H1 (cell line): ENCODE results near the gene ADNP. TPM values are rescaled to one million over a fixed set of nuclear protein-coding genes. Genes with fewer than 3 reads are reported as not detected.

Source experiments
- BACH1 ChIP-seq: IDR thresholded peaks from 2 replicates; pipeline ENCODE4 v1.6.1; 2012; ENCODE audit warnings: low read length, improper control_type of control experiment
- BCL11A ChIP-seq, 2 experiments: IDR thresholded peaks; one replicate each; pipeline ENCODE4 v1.6.1; 2011; ENCODE audit warnings: low read depth in 2 of 2, low read length in 2 of 2, mild to moderate bottlenecking in 2 of 2
- CHD2 ChIP-seq: IDR thresholded peaks from 2 replicates; pipeline ENCODE4 v1.6.1; 2012; ENCODE audit warnings: low read length, improper control_type of control experiment
- CREB1 ChIP-seq: IDR thresholded peaks from 2 replicates; pipeline ENCODE4 v1.6.1; 2012; ENCODE audit warnings: inconsistent platforms
- EGR1 ChIP-seq: IDR thresholded peaks from 2 replicates; pipeline ENCODE4 v1.6.1; 2011; ENCODE audit warnings: low read depth, low read length, borderline replicate concordance
- EZH2 ChIP-seq: fragments of 200-600 bp; sonication (generic); IDR thresholded peaks from 2 replicates; pipeline ENCODE4 v1.7.1; 2012; ENCODE audit warnings: low read depth, mild to moderate bottlenecking, moderate library complexity, low read length, inconsistent platforms; ENCODE audit not compliant: severe bottlenecking
- FOSL1 ChIP-seq: IDR thresholded peaks from 2 replicates; pipeline ENCODE4 v1.6.1; 2011; ENCODE audit warnings: mild to moderate bottlenecking, low read depth, low read length, moderate library complexity; ENCODE audit not compliant: insufficient read depth
- GTF2F1 ChIP-seq: IDR thresholded peaks from 2 replicates; pipeline ENCODE4 v1.6.1; 2012; ENCODE audit warnings: low read depth, low read length, improper control_type of control experiment, borderline replicate concordance
- HDAC6 ChIP-seq: IDR thresholded peaks from one replicate; pipeline ENCODE4 v1.7.1; 2012; ENCODE audit warnings: low read depth, mild to moderate bottlenecking, inconsistent platforms, low read length, moderate library complexity
- JUN ChIP-seq: IDR thresholded peaks from 2 replicates; pipeline ENCODE4 v1.6.1; 2011; ENCODE audit warnings: low read depth, mild to moderate bottlenecking, improper control_type of control experiment, low read length
- KDM4A ChIP-seq: IDR thresholded peaks from one replicate; pipeline ENCODE4 v1.7.1; 2012; ENCODE audit warnings: low read depth, mild to moderate bottlenecking, moderate library complexity, low read length, inconsistent platforms; ENCODE audit not compliant: severe bottlenecking
- KDM5A ChIP-seq: fragments of 200-600 bp; IDR thresholded peaks from 2 replicates; pipeline ENCODE4 v1.7.1; 2012; ENCODE audit warnings: mild to moderate bottlenecking, low read length, inconsistent platforms, mixed read lengths
- NANOG ChIP-seq: IDR thresholded peaks from 2 replicates; pipeline ENCODE4 v1.6.1; 2011; ENCODE audit warnings: low read length, low read depth, mild to moderate bottlenecking, inconsistent platforms; ENCODE audit not compliant: insufficient read depth, poor library complexity, severe bottlenecking
- POLR2A ChIP-seq, 2 experiments: IDR thresholded peaks; 1 replicate in 1 of 2; 2 replicates in 1 of 2; pipeline ENCODE4 v1.6.1; 2011; ENCODE audit warnings: low read depth in 2 of 2, low read length in 2 of 2, mild to moderate bottlenecking in 2 of 2; ENCODE audit errors: control extremely low read depth in 1 of 2
- POLR2AphosphoS5 ChIP-seq: IDR thresholded peaks from 2 replicates; pipeline ENCODE4 v1.6.1; 2011; ENCODE audit warnings: low read depth, low read length
- POU5F1 ChIP-seq: IDR thresholded peaks from 2 replicates; pipeline ENCODE4 v1.6.1; 2011; ENCODE audit warnings: low read depth, mild to moderate bottlenecking, low read length, moderate library complexity
- RNF2 ChIP-seq: fragments of 200-900, 300-1000 bp; sonication (generic); IDR thresholded peaks from 2 replicates; pipeline ENCODE4 v1.7.1; 2016; ENCODE audit warnings: borderline replicate concordance, low read depth, mild to moderate bottlenecking, antibody characterized with exemption, low read length; ENCODE audit not compliant: poor library complexity, severe bottlenecking; ENCODE audit errors: missing control alignments
- SAP30 ChIP-seq: fragments of 300-600 bp; sonication (generic); IDR thresholded peaks from 2 replicates; pipeline ENCODE4 v1.7.1; 2012; ENCODE audit warnings: low read length, moderate library complexity, mild to moderate bottlenecking, inconsistent platforms; ENCODE audit not compliant: insufficient read depth, insufficient replicate concordance
- SIN3A ChIP-seq, 2 experiments: IDR thresholded peaks in 1 of 2; conservative IDR thresholded peaks in 1 of 2; 2 replicates each; pipeline ENCODE4 v1.6.1; 2011 to 2012; ENCODE audit warnings: low read length in 2 of 2, improper control_type of control experiment in 1 of 2, low read depth in 1 of 2, mild to moderate bottlenecking in 1 of 2
- SP4 ChIP-seq: IDR thresholded peaks from 2 replicates; pipeline ENCODE4 v1.6.1; 2012; ENCODE audit warnings: low read length, inconsistent platforms
- SRF ChIP-seq: IDR thresholded peaks from 2 replicates; pipeline ENCODE4 v1.6.1; 2011; ENCODE audit warnings: mild to moderate bottlenecking, low read depth, low read length, moderate library complexity
- TAF1 ChIP-seq: IDR thresholded peaks from 2 replicates; pipeline ENCODE4 v1.6.1; 2011; ENCODE audit warnings: mild to moderate bottlenecking, low read depth, low read length
- TAF7 ChIP-seq: optimal IDR thresholded peaks from 2 replicates; pipeline ENCODE3; 2011; ENCODE audit warnings: low read depth, mild to moderate bottlenecking, inconsistent platforms, low read length, moderate library complexity, borderline replicate concordance
- YY1 ChIP-seq: IDR thresholded peaks from 2 replicates; pipeline ENCODE4 v1.6.1; 2011; ENCODE audit warnings: low read depth, mild to moderate bottlenecking, low read length
- ZNF274 ChIP-seq: IDR thresholded peaks from 2 replicates; pipeline ENCODE4 v1.7.0; 2012; ENCODE audit warnings: low read length, borderline replicate concordance; ENCODE audit errors: extremely low read depth
- polyA plus RNA-seq, 7 experiments: library from polyadenylated mRNA; depleted of rRNA in 3 of 7; stranded (reverse) in 5 of 7; unstranded in 2 of 7; fragments of >200 nt in 5 of 7; fragments of 200-250 nt in 2 of 7; gene quantifications; 1 replicate in 5 of 7; 2 replicates in 1 of 7; 4 replicates in 1 of 7; pipeline versions ENCODE4 v1.2.1 to v1.2.3, GENCODE V29; 2011 to 2013; ENCODE audit warnings: missing spikeins in 2 of 7, mixed read lengths in 2 of 7
- total RNA-seq: library from RNA; stranded (reverse); fragmentation: NEBNext Ultra II Directional; extraction: Animal tissue kit (Norgen Biotek cat#: 25700); gene quantifications from 2 replicates; pipeline ENCODE4 v1.2.1, GENCODE V29; 2021

Gene ADNP
- total and polyA plus RNA-seq, 2 of the 8 experiments (the other 6 are each of a cell fraction or from before 2014, with no cell fraction given): 31.6 to 123 TPM

GRCh38 chr20:50931306-50932015, at the start of gene ADNP (continued):
- TF ChIP-seq KDM5A (no peak), GTF2F1 (peak; percentile 65; the same call in 1 of the 2 replicates), POLR2A (IDR thresholded peaks at IDR 0.05; ENCODE audit: control extremely low read depth in 1 of 2, low read depth in 2 of 2, low read length in 2 of 2) (peak; percentile 84 to 88), POLR2AphosphoS5 (peak; percentile 87), RNF2 (no peak), CHD2 (peak; percentile 98), FOSL1 (no peak), EZH2 (no peak), KDM4A (peak; percentile 74), SRF (0 out of 2 replicates have a peak, but pooled peaks have one; percentile 32), HDAC6 (no peak), BCL11A (IDR thresholded peaks at IDR 0.05; ENCODE audit: low read depth in 2 of 2, low read length in 2 of 2) (no peak), JUN (no peak), SIN3A (conservative IDR thresholded peaks at IDR 0.05 in 1 of 2, IDR thresholded peaks at IDR 0.05 in 1 of 2; ENCODE audit: low read depth in 1 of 2, low read length in 2 of 2) (peak in 1 of 2 experiments; percentile 88; a peak in 2 of 4 replicates), ZNF274 (no peak), NANOG (no peak), EGR1 (no peak), YY1 (peak; percentile 94), TAF1 (peak; percentile 99), TAF7 (peak; percentile 94), CREB1 (peak; percentile 74), SAP30 (no peak), POU5F1 (no peak; the same call in 1 of the 2 replicates), SP4 (peak; percentile 95), BACH1 (no peak)
